Left lobe of liver (tissue), 2 donors: Measurements from ENCODE around the gene SCARB2. TPM values are rescaled to one million over a fixed set of nuclear protein-coding genes. Genes with fewer than 3 reads are reported as not detected.

ENCODE experiments used
- ATAC-seq: fragments of 200-7000 bp; cut with Tn5 transposase; one replicate; pipeline ENCODE4 v1.9.1; 2020; ENCODE audit warnings: mild to moderate bottlenecking, moderate library complexity
- DNase-seq: peaks from one replicate; pipeline ENCODE4 v3.0.0-alpha.2; 2020; ENCODE audit warnings: low spot score
- total RNA-seq: library from RNA; stranded (reverse); gene quantifications from one replicate; pipeline ENCODE4 v1.2.1, GENCODE V29; 2021
- donor health status: DM: no; HTN: no; CAD: no; lungs with moderate emphysema.
- donor health status: DM: no; HTN: yes; CAD: no.

Gene SCARB2
- total RNA-seq, 1 donor from 2014 or later: 104 TPM

GRCh38 chr4:76200771-76201231, 12.8 kb downstream of the SCARB2 start:
- peak; percentile 90 for DNase-seq

DNA sequence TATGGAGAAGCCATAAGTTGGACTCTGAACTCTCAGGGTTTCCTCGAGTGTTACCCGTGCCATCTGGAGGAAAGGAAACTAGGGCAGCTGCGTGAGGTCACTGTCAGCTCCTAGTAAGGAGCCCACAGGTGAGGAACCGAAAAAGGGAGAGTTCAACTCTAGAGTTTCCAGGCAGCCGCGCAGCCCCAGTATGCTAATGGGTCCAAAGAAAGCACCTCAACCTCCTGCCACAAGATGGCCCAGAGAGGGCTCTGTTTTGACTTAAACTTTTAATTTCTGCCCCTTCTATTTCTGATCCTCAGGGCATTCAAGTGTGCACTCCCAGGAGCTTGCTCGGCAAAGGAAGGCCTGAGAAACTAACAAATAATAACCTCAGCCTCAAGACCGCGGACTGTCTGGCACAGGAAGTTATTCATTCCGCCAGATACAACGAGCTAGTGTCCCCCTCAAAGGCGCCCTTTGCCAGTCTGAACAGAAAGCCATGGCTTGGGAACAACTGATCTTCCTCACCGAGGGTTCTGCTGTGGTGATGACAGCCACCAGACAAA, 13.9 kb downstream of the SCARB2 start:
- no peak for ATAC-seq
- DNase-seq: no peak

More at GRCh38 chr4:76200771-76201231, 12.8 kb downstream of the SCARB2 start:
- ATAC-seq: peak; percentile 77

DNA sequence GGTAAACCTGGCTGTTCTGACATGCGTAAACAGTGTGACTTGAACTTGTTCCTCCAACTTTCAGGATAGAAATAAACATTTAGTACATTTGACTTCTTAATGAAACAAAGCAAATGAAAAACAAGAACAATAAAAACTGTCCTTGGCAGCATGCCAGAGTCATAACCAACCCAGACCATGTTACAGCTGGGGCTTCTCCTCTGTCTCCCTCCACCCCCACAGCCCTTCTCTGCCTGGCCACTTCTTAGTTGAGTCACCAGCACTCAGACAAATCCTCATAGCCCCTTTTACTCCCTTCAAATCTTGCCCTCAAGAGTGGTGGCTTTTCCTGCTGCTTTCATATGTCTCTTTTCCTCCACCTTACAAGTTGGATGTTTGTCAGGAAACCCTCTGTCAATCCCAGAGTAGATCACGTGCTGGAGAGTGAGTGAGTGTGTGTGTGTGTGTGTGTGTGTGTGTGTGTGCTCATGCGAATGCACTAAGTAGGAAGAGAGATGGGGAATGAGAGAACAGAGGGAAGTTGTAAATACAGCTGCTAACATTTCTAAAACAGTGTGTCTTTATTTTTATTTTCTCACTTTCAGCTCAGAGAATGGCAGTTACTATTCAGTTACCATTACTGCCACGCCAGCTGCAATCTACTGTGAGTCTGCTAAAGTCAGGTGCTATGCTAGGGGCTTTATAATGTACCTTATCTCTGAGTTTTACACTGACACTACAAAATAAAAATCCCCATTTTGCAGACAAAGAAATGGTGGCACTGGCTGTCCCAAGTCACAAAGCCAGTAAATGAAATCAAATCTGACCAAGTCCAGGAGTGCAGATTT, 15.0 kb downstream of the SCARB2 start:
- ATAC-seq: peak; percentile 49
- DNase-seq: peak; percentile 76

DNA sequence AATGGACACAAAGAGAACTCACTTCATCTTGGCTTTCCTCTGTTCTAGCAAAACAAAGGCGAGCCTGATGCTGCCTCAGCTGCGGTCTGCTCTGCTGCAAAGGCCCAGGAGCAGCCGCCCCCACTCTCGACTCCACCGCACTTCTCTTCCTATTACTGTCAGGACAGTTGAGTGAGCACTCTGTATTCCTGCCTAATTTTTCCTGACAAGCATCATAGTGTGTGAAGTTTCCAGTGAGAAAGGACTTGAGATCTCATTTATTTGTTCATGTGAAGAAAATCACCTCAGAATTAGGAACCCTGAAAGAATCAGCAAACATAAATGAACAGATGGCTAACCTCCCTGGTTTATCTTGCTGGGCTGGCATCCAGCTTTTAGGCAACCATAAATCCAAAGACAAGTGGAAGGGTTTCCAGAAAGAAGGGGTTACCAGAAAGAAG, 15.6 kb downstream of the SCARB2 start:
- DNase-seq (no peak), ATAC-seq (peak; percentile 11)

DNA sequence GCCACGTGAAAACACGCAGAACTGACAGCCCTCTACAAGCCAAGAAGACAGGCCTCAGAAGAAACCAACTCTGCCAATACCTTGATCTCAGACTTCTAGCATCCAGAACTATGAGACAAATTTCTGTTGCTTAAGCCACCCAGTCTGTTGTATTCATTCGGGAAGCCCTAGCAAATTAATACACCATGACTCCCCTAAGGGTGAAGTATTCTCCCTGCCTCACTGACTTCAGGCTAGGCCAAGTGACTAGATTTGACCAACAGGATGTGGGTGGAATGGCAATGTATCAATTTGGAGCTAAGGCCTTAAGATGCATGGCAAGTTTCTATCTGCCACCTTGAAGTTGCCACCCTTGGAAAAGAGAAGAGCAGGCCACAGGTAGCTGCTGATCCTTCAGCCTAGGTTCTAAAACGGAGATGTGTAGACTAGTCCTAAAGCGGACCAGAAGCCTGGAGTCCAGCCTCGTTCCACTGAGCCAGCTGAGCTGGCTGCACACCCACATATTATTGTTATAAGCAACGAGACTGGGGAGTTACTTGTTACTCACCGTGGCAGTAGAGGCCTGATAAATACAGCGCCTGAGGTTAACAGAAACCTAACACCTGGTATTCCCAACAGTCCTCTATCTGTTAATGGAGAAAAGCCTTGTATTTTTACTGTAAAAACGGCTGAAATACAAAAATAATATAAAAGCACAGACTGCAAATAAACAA, 16.4 kb downstream of the SCARB2 start:
- no peak for ATAC-seq
- no peak for DNase-seq

DNA sequence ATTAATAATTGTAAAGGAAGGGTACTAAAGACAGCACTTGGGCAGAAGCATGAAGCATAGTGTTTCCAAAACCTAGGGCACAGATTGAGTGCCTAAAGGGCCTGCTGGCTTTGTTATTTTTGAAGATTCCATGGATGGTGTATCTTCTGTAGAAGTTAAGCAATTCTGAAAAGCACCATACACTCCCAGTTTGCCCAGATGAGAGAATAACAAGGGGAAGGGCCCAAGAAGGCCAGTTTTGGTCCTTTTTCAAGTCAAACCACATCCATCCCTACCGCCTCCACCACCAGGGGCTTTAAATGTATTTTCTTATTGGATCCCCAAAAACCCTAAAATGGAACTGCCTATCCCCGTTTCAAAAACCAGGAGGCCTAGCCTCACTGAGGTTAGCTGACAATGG, 17.2 kb downstream of the SCARB2 start:
- DNase-seq: no peak
- no peak for ATAC-seq

GRCh38 chr4:76195326-76195725, 18.3 kb downstream of the SCARB2 start:
- DNase-seq (no peak), ATAC-seq (peak; percentile 33)

DNA sequence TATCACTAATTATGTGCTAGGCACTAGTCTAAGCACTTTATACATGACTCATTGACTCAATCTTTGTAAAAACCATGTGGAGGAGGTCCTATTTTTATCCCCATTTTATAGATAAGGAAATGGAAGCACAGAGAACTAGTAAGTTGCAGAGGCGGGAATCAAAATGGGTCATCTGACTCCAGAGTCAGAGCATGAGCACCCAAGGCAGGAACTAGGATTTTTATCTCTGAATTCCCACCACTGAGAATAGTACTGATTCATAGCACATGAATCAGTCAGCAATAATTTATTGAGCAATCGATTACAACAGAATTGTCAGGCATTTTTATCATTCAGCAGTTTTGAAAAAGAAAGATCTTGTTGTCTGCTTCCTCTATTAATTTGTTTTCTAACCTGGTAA, 19.3 kb downstream of the SCARB2 start:
- DNase-seq (no peak), ATAC-seq (peak; percentile 24)

DNA sequence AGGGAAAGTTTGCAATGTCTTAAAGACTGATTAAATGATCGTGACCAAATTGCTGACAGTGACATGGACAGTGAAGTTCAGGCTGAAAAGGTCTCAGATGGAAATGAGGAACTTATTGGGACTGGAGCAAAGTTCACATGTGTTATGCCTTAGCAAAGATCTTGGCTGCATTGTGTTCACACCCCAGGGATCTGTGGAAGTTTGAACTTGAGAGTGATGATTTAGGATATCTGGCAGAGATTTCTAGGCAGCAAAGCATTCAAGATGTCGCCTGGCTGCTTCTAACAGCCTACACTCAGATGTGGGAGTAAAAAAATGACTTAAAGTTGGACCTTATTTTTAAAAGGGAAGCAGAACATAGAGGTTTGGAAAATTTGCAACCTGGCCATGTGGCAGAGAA, 21.4 kb downstream of the SCARB2 start:
- DNase-seq (no peak), ATAC-seq (peak; percentile 1)

- ATAC-seq: peak; percentile 6
- DNase-seq: no peak
Measured at GRCh38 chr4:76188557-76188956, 25.1 kb downstream of the SCARB2 start.

GRCh38 chr4:76188149-76188548, 25.5 kb downstream of the SCARB2 start:
- DNase-seq (no peak), ATAC-seq (peak; percentile 7)

DNA sequence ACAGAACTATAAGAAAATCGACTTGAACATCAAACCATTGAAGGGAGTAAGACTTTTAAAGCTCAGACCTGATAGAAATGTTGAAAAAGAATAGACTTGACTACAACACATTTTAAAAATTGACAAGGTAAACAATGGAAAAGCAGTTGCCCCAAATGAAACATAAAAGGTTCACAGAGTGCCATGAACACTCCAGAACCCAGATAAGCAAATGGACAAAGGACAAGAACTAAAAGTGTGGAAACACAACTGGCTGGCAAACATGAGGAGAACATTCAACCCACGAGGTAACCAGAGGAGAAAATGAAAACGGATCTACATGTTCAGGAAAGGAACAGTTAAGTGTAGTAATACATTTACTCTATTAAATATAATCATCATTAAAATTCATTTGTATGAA, 26.5 kb downstream of the SCARB2 start:
- ATAC-seq: peak; percentile 83

GRCh38 chr4:76182463-76182862, 31.2 kb downstream of the SCARB2 start:
- ATAC-seq (no peak), DNase-seq (no peak)

More for the DNA sequence above, 26.5 kb downstream of the SCARB2 start:
- DNase-seq: peak; percentile 65

GRCh38 chr4:76179398-76180318, 34.0 kb downstream of the SCARB2 start:
- DNase-seq (peak; percentile 86), ATAC-seq (peak; percentile 98)

DNA sequence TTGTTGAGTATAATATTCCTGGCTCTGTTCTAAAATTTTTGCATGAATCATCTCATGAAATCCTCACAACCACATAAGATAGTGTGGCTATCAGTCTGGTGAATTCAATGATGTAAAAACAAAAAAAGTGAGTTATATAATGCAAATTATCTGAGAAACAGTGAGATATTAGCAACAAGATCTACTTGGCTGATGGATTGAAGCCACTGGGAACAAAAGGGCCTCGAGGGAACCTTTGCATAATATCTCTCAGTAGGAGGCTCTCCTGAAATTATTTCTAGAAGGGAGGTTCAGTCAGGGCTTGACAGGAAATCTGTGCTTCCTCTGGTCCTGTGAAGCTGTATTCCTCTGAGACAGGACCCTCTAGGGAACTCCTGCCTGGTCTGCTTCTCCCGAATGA, 35.3 kb downstream of the SCARB2 start:
- no peak for ATAC-seq
- DNase-seq: no peak

GRCh38 chr4:76177709-76178108, 35.9 kb downstream of the SCARB2 start:
- DNase-seq (no peak), ATAC-seq (no peak)

DNA sequence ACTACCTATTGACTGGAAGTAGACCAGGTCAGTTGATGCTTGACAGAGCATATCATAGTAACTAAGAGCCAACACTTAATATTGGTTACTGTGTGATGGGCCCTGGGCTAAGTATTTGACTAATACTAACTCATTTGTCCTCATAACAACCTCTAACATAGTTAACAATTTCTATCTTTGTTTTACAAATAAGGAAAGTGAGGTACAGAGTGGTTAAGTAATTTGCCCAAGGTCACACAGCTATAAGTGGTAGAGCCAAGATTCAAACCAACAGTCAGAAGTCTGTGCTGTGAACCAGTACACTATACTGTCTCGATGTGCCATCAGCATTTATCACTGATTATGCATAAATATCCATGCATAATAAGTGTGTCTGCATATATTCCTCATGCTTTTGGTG, 38.3 kb downstream of the SCARB2 start:
- DNase-seq (no peak), ATAC-seq (no peak)

GRCh38 chr4:76174216-76174615, 39.4 kb downstream of the SCARB2 start:
- DNase-seq (no peak), ATAC-seq (no peak)

GRCh38 chr4:76168688-76169087, 44.9 kb downstream of the SCARB2 start:
- peak; percentile 24 for ATAC-seq
- DNase-seq: no peak

- DNase-seq (no peak), ATAC-seq (no peak)
Measured at GRCh38 chr4:76166480-76166879, 47.1 kb downstream of the SCARB2 start.

GRCh38 chr4:76160355-76160754, 53.3 kb downstream of the SCARB2 start:
- DNase-seq (no peak), ATAC-seq (no peak)
